A549 (cell line): ENCODE measurements around the gene MGAT5. TPM values are rescaled to one million over a fixed set of nuclear protein-coding genes. Genes with fewer than 3 reads are reported as not detected.

Experiments
- ATAC-seq, 2 experiments: fragments of 200-7000 bp in 1 of 2; fragments of >200 bp in 1 of 2; cut with Nextera tagmentation in 1 of 2; cut with Tn5 transposase in 1 of 2; 3 replicates each; pipeline versions ENCODE4 v1.8.0 to v1.9.1; 2018 to 2020; ENCODE audit warnings: mild to moderate bottlenecking in 1 of 2, moderate library complexity in 1 of 2
- CTCF ChIA-PET: fragments of 300-600 bp; sonication (Branson Sonifier 250); formaldehyde crosslinking; extraction: SDS; loops from one replicate; lab custom pipeline; 2021; ENCODE audit warnings: antibody characterized with exemption, inconsistent platforms; lab: Yijun Ruan, JAX
- POLR2A ChIA-PET: fragments of 350-600 bp; formaldehyde crosslinking; extraction: SDS; loops from one replicate; lab custom pipeline; 2021; ENCODE audit warnings: antibody characterized with exemption, inconsistent platforms; lab: Yijun Ruan, JAX
- DNase-seq, 2 experiments: peaks; one replicate each; pipeline versions ENCODE4 v3.0.0 to v3.0.0-alpha.2; 2011 to 2016; ENCODE audit warnings: low read depth in 1 of 2, low spot score in 1 of 2
- FAIRE-seq: peaks from 2 replicates; lab custom pipeline; 2011; peaks lifted over from hg19 to GRCh38; lab: Jason Lieb, UNC
- H3K27ac ChIP-seq, 2 experiments: fragments of >200 bp; sonication (Bioruptor Twin); formaldehyde crosslinking; 3 replicates each; pipeline ENCODE4 v1.5.1; 2016 to 2017
- H3K4me1 ChIP-seq: fragments of >200 bp; sonication (Bioruptor Twin); formaldehyde crosslinking; 3 replicates; pipeline ENCODE4 v1.6.1; 2016
- H3K4me2 ChIP-seq: fragments of >200 bp; sonication (Bioruptor Twin); formaldehyde crosslinking; 3 replicates; pipeline ENCODE4 v1.6.1; 2016
- H3K4me3 ChIP-seq: fragments of >200 bp; sonication (Bioruptor Twin); formaldehyde crosslinking; 3 replicates; pipeline ENCODE4 v1.5.1; 2016
- H3K9me3 ChIP-seq: fragments of >200 bp; sonication (Bioruptor Twin); formaldehyde crosslinking; 3 replicates; pipeline ENCODE4 v1.6.1; 2016
- BCL3 ChIP-seq: fragments of >200 bp; sonication (Bioruptor Twin); formaldehyde crosslinking; IDR thresholded peaks from 3 replicates; pipeline ENCODE4 v1.6.1; 2016
- BHLHE40 ChIP-seq: IDR thresholded peaks from 2 replicates; pipeline ENCODE4 v1.6.1; 2012; ENCODE audit warnings: low read depth, low read length, inconsistent platforms
- CBX2 ChIP-seq: fragments of 200-600 bp; sonication (generic); IDR thresholded peaks from 2 replicates; pipeline ENCODE4 v1.6.1; 2016; ENCODE audit warnings: low read depth, mild to moderate bottlenecking, borderline replicate concordance
- CBX8 ChIP-seq: fragments of 200-600 bp; sonication (generic); IDR thresholded peaks from 2 replicates; pipeline ENCODE4 v1.6.1; 2016
- E2F6 ChIP-seq: IDR thresholded peaks from 2 replicates; pipeline ENCODE4 v1.6.1; 2012; ENCODE audit warnings: low read depth, borderline replicate concordance
- EP300 ChIP-seq, 2 experiments: fragments of >200 bp; sonication (Bioruptor Twin); formaldehyde crosslinking; IDR thresholded peaks; 2 replicates in 1 of 2; 3 replicates in 1 of 2; pipeline ENCODE4 v1.6.1; 2016 to 2017
- FOSL2 ChIP-seq, 2 experiments: fragments of 450-650 bp in 1 of 2; fragments of >200 bp in 1 of 2; sonication (Bioruptor Twin) in 1 of 2; formaldehyde crosslinking; IDR thresholded peaks; 2 replicates each; pipeline versions ENCODE4 v1.5.0 to v1.6.1; 2016 to 2020; ENCODE audit warnings: mild to moderate bottlenecking in 1 of 2, moderate library complexity in 1 of 2
- FOXS1 ChIP-seq: fragments of 250-450 bp; sonication (Bioruptor Pico); IDR thresholded peaks from 2 replicates; pipeline ENCODE4 v1.5.0; 2020; ENCODE audit warnings: mild to moderate bottlenecking, moderate library complexity
- HOXB13 ChIP-seq: fragments of 250-450 bp; sonication (Bioruptor Pico); IDR thresholded peaks from 2 replicates; pipeline ENCODE4 v1.5.0; 2020; ENCODE audit warnings: low read depth, mild to moderate bottlenecking, moderate library complexity
- HOXB5 ChIP-seq: fragments of 250-450 bp; sonication (Bioruptor Pico); IDR thresholded peaks from 2 replicates; pipeline ENCODE4 v1.5.0; 2020; ENCODE audit warnings: mild to moderate bottlenecking, moderate library complexity
- JUN ChIP-seq, 2 experiments: fragments of >200 bp; sonication (Bioruptor Twin); formaldehyde crosslinking; IDR thresholded peaks; 2 replicates in 1 of 2; 3 replicates in 1 of 2; pipeline ENCODE4 v1.6.1; 2016 to 2017
- KDM1A ChIP-seq: fragments of 200-600 bp; sonication (generic); IDR thresholded peaks from 2 replicates; pipeline ENCODE4 v1.6.1; 2016; ENCODE audit warnings: low read depth, mild to moderate bottlenecking
- KDM5A ChIP-seq: fragments of 200-600 bp; sonication (generic); IDR thresholded peaks from 2 replicates; pipeline ENCODE4 v1.6.1; 2016; ENCODE audit warnings: antibody characterized with exemption, mild to moderate bottlenecking
- MYC ChIP-seq: IDR thresholded peaks from 2 replicates; pipeline ENCODE4 v1.6.1; 2012; ENCODE audit warnings: mild to moderate bottlenecking, inconsistent platforms, low read length, improper control_type of control experiment, borderline replicate concordance
- PBX3 ChIP-seq: IDR thresholded peaks from 2 replicates; pipeline ENCODE4 v1.6.1; 2012
- POLR2AphosphoS2 ChIP-seq: conservative IDR thresholded peaks from 2 replicates; pipeline ENCODE4 v1.6.1; 2012; ENCODE audit warnings: low read length, improper control_type of control experiment, inconsistent platforms
- RARB ChIP-seq: fragments of 250-450 bp; sonication (Bioruptor Pico); IDR thresholded peaks from 2 replicates; pipeline ENCODE4 v1.8.0; 2021; ENCODE audit warnings: mild to moderate bottlenecking, moderate library complexity
- REST ChIP-seq: fragments of 200-600 bp; sonication (generic); IDR thresholded peaks from 2 replicates; pipeline ENCODE4 v1.6.1; 2016; ENCODE audit warnings: antibody characterized with exemption, mild to moderate bottlenecking, moderate library complexity
- RFX5 ChIP-seq: fragments of 450-650 bp; IDR thresholded peaks from 2 replicates; pipeline ENCODE4 v1.7.1; 2014; ENCODE audit warnings: antibody characterized with exemption, mild to moderate bottlenecking, moderate library complexity
- USF2 ChIP-seq: fragments of 450-650 bp; IDR thresholded peaks from 2 replicates; pipeline ENCODE4 v1.6.1; 2014; ENCODE audit warnings: antibody characterized with exemption
- ZSCAN20 ChIP-seq: fragments of 250-450 bp; sonication (Bioruptor Pico); IDR thresholded peaks from 2 replicates; pipeline ENCODE4 v1.8.0; 2022; ENCODE audit warnings: mild to moderate bottlenecking, moderate library complexity
- WGBS: methylation state at CpG from one replicate; pipeline ENCODE4 v1.1.6; 2017; ENCODE audit errors: missing lambda C conversion rate; 5-methylcytosine and 5-hydroxymethylcytosine counted together
- polyA plus RNA-seq, 4 experiments: library from polyadenylated mRNA; depleted of rRNA in 3 of 4; stranded (reverse); fragments of >200 nt; fragmentation: RNase III in 1 of 4; extraction: RNeasy Plus Mini Kit Qiagen cat#74134 plus additional on column Dnase treatment in 1 of 4; gene quantifications; 2 replicates in 3 of 4; 3 replicates in 1 of 4; pipeline ENCODE4 v1.2.3, GENCODE V29; 2011 to 2017

Gene MGAT5
- polyA plus RNA-seq, 2 of the 4 experiments (the other 2 are of a cell fraction): 13.2 to 17.1 TPM

- no peak for TF ChIP-seq REST
- no peak for TF ChIP-seq JUN (IDR thresholded peaks at IDR 0.05)
- TF ChIP-seq E2F6: no peak
- no peak for TF ChIP-seq FOSL2 (IDR thresholded peaks at IDR 0.05)
- TF ChIP-seq FOSL2 (CRISPR knock-in tag; IDR thresholded peaks at IDR 0.05): no peak
- no peak for TF ChIP-seq PBX3
- no peak for TF ChIP-seq KDM1A
- no peak for TF ChIP-seq POLR2AphosphoS2
- TF ChIP-seq, all 56 proteins: peak for 0
These were observed 27.3 kb upstream of the MGAT5 start (continued) for GRCh38 chr2:134226601-134227000.

- 0 out of 3 replicates have a peak, but pooled peaks cover 5% of the 10 kb centered on the region for H3K9me3 ChIP-seq
- DNase-seq: no peak
- no peak for TF ChIP-seq HOXB13 (CRISPR knock-in tag)
- no peak for TF ChIP-seq POLR2AphosphoS2
- no peak for TF ChIP-seq EP300 (IDR thresholded peaks at IDR 0.05)
- no peak for TF ChIP-seq RARB (CRISPR knock-in tag)
- TF ChIP-seq REST: no peak
- TF ChIP-seq MYC: no peak
- TF ChIP-seq USF2: no peak
- TF ChIP-seq FOXS1 (CRISPR knock-in tag): no peak
- TF ChIP-seq RFX5: no peak
- TF ChIP-seq CBX2: no peak
- no peak for TF ChIP-seq KDM5A
- TF ChIP-seq BCL3: no peak
- TF ChIP-seq ZSCAN20 (CRISPR knock-in tag): no peak
- no peak for TF ChIP-seq BHLHE40
- no peak for TF ChIP-seq HOXB5 (CRISPR knock-in tag)
- TF ChIP-seq CBX8: no peak
- TF ChIP-seq, all 56 proteins: peak for 0
- ChIA-PET POLR2A (no interaction called here), CTCF (no interaction called here)
- no peak for ATAC-seq
- no peak overlapping the region for H3K4me3 ChIP-seq
- no peaks in the 10 kb centered on the region for H3K4me1 ChIP-seq
- 75% methylated on average over 3 of the region's 3 CpGs for WGBS
- no peak for FAIRE-seq
- no peak overlapping the region for H3K27ac ChIP-seq
- H3K4me2 ChIP-seq: no peak overlapping the region
These were observed 26.2 kb upstream of the MGAT5 start for GRCh38 chr2:134227666-134228065.
